Measurements from ENCODE around the gene ADAMTS17.

ADAMTS17 gene

GRCh38 chr15:100198442-100198841 lies 143.3 kb downstream of the ADAMTS17 start:
- no peak for DNase-seq (ENCODE audit: low read depth)

GRCh38 chr15:100196326-100197058 lies 145.3 kb downstream of the ADAMTS17 start:
- no peak for DNase-seq (ENCODE audit: low read depth)

GRCh38 chr15:100194996-100195395 lies 146.8 kb downstream of the ADAMTS17 start:
- DNase-seq (ENCODE audit: low read depth): no peak

GRCh38 chr15:100193277-100193860 lies 148.4 kb downstream of the ADAMTS17 start:
- DNase-seq (ENCODE audit: low read depth): no peak

DNA sequence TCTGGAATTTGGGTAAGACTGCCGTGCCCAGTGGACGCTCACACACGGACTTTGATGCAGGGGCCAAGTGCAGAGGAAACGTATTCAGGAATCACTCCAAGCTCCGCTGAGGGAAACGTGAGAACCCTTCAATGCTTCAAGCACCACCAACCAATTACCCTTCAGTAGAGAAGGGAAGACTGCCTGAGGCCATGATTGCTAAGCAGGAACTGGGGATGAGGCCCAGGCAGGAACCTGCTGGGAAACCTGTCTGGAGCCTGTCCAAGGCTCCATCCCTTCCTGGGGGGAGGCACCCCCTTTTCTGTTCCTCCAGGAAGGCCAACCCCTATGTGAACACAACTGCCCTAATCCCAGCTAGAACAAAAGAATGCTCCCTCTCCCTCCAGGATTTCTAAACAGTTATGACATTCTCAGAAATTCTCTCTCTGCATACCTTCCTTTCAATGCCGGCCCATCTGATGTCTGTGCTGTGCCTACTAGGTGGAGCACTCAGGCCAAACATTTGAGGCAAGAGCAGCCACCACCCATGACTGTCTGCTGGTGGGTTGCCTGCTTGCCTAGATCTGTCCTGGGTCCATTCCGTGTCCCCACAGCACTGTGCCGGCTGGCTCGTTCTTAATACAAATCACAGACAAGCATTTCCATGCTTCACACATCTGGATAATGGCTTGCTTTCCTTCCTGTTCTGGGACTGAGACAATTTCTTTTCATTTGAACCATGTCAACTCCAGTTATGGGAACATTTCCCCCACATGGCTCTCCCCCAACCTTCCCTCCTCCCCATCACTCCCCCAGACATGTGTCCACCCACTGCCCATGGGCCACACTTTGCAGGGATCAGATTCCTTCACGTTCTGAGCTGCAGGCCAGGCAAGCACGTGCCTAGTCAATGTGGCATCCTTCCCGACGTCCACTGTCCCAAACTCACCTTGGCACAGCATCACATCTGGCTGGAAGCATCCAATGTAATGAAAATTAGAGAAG lies 149.4 kb downstream of the ADAMTS17 start:
- no peak for DNase-seq (ENCODE audit: low read depth)

GRCh38 chr15:100191161-100191560 lies 150.6 kb downstream of the ADAMTS17 start:
- no peak for DNase-seq (ENCODE audit: low read depth)

- no peak for DNase-seq (ENCODE audit: low read depth)
These were observed 151.1 kb downstream of the ADAMTS17 start for GRCh38 chr15:100190675-100191074.

GRCh38 chr15:100189849-100190248 lies 151.9 kb downstream of the ADAMTS17 start:
- DNase-seq (ENCODE audit: low read depth): no peak

DNA sequence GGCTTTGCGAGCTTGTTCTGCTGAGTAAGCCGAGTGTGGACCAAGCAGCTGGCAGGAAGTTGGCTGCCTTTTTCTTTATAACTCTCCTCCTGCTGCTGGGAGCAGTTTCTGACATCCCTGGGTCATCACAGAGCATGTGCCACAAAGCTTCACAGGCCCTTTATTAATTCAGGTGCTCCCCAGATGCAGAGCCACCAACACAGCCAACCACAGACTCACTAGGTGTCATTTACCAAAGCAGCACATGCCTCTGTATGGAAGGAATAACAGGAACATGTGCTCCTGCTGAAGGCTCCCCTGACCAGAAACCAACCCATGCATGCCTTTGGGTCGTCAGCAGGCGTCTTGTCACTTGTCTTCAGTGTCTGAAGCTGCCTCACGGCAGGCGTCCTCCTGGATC lies 152.5 kb downstream of the ADAMTS17 start:
- no peak for DNase-seq (ENCODE audit: low read depth)

DNA sequence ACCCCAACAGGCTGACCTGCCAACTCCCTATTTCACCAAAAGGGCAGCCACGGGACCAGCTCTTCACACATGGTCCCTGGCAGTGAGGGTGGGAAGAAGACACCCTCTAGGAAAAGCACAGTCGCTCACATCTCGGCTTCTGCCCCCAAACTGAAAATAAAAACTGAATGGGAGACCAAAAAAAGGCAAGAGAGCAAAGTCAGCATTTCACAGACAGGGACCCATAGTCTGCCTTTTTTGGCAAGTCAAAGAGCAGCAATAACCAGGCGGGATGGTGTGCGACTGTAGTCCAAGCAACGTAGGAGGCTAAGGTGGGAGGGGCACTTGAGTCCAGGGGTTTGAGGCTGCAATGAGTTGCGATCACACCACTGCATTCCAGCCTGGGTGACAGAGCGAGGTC lies 154.1 kb downstream of the ADAMTS17 start:
- DNase-seq (ENCODE audit: low read depth): no peak

GRCh38 chr15:100186960-100187359 lies 154.8 kb downstream of the ADAMTS17 start:
- no peak for DNase-seq (ENCODE audit: low read depth)

DNA sequence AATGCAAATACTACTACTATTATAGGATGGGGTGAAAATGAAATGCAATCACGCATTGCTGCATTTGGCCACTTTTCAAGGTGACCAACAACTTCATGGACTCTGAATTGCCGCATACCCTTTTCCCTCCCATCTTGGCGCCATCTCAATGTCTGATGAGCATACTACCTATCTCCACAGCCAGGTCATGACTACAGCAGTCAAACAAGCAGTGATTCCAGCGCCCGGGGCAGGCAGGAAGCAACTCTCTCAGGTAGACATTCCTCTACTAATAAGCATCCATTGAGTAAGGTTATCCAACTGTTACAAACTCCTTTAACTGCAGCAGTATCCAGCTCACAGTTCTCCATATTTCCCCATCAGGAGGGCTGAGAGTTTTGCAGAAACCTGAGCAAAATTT lies 155.4 kb downstream of the ADAMTS17 start:
- DNase-seq (ENCODE audit: low read depth): no peak

GRCh38 chr15:100183921-100184495 lies 157.8 kb downstream of the ADAMTS17 start:
- DNase-seq (ENCODE audit: low read depth): no peak

- no peak for DNase-seq (ENCODE audit: low read depth)
These were observed 160.9 kb downstream of the ADAMTS17 start for GRCh38 chr15:100180921-100181320.

- no peak for DNase-seq (ENCODE audit: low read depth)
These were observed 166.2 kb downstream of the ADAMTS17 start for GRCh38 chr15:100175406-100176114.

- DNase-seq (ENCODE audit: low read depth): no peak
These were observed 166.9 kb downstream of the ADAMTS17 start for GRCh38 chr15:100174904-100175275.

DNA sequence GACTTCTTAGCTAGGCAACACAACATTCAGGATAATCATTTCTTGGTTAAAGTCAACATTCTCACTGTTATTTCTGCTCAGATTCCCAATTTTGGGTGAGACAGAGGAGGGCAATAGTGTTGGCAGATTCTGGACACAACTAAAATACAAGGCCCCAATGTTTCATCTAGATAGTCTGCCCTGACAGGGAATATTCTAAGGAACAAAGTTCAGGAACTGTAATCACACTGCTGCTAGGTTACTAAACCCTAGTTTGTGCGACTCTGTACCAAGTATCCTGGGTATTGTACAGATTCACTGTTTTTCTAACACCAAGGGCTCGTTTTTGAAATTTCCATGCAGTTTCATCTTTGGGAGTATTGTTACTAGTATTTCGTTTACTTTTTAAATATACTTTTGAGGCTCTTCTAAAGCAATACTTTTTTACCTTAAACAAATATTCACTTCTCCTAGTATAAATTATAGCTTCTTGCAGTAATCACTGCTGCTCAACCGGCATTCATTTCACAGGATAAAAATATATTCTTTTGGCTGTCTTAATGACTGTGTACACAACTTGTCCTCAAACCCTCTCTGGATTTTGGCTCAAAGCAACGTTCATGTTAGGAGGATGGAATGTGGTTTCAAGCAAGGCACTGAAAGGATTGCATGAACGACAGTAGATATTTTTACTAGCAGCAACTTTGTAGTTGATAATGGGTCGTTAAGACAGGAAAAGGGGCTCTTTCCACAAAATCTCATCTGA lies 167.4 kb downstream of the ADAMTS17 start:
- no peak for DNase-seq (ENCODE audit: low read depth)

DNA sequence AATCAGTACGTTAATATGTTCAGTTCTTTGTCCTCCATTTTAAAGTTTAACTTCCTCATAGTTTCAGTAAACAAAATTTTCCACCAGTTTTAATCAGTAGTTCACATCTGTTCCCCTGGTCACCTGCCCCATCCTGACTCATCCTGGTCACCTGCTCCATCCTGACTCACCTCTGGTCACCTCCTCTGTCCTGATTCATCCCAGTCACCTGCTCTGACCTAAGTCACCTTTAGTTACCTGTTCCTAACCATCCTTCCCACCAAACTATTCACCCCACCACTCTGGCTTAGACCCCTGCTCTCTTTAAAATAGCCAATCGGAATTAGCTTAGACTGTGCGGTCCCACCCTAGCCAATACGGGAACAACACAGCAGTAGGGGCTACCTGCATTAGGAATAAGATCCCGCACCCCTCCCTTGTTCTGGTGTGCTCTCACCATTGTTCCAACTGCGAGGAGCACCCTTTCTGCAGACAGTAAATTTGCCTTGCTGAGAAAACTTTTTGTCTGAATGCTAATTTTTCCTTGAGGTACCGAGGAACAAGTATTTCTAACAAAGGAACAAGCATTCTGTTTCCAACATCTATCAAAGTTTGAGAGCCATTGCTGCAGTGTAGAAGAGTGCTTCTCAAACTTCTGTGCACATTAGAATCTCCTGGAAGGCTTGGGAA lies 169.3 kb downstream of the ADAMTS17 start:
- DNase-seq (ENCODE audit: low read depth): no peak

- no peak for DNase-seq (ENCODE audit: low read depth)
These were observed 170.4 kb downstream of the ADAMTS17 start for GRCh38 chr15:100171411-100171810.

All from activated T-helper 9 cell treated with anti-CD3 and anti-CD28 coated beads, Interleukin-2, amount 50 U/mL, for 16 hours (primary cell).